ENCODE measurements around the gene PLXDC2.

Gene PLXDC2

DNA sequence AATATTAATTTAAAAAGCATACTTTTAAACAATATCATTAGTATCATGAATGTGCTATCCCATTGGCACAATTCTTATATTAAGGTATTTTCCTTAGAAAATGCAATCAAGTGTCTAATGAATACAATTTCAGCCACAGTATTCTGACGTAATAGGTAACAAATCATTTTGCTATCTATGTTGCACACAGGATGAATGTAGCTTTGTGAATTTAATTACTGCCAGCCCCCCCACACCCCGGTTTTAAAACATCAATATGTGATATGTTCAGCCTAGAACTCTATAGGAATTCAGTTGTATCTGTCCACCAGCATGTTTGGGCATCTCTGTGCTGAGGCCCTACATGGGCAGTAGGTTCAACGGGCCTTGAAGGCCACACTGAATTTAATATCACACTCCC, 274.6 kb downstream of the PLXDC2 start:
- H3K36me3 ChIP-seq (ENCODE audit: control insufficient read depth, insufficient read depth, low read length) = no peaks in the 10 kb centered on the region
- H3K4me3 ChIP-seq (ENCODE audit: low read depth, low read length) = no peak overlapping the region
- no peaks in the 10 kb centered on the region for H3K27me3 ChIP-seq (ENCODE audit: control insufficient read depth, insufficient read depth, low read length)
- no peaks in the 10 kb centered on the region for H3K9me3 ChIP-seq (ENCODE audit: control insufficient read depth, insufficient read depth, low read length)
- no peak overlapping the region for H3K9ac ChIP-seq (ENCODE audit: low read depth, low read length)
- H3K4me1 ChIP-seq (ENCODE audit: control insufficient read depth, insufficient read depth, low read length) = no peaks in the 10 kb centered on the region

DNA sequence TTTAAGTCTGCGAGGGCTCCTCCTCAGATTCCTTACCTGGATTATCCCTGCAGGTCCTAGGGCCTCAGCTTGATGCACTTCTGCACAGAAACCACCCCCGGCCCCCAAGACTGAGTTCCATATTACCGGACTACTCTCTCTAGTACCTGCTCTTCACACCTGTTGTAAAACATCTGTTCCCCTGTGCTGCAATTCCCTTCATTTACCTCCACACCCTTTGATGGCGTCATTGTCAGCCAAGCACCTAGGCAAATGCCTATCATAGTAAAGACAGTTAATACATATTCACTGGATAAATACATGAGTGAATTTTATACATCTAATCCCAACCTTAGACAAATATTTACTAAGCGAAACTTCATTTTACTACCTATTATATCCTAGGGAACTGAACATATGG, 275.5 kb downstream of the PLXDC2 start:
- Histone ChIP-seq H3K27me3 (ENCODE audit: control insufficient read depth, insufficient read depth, low read length) (no peaks in the 10 kb centered on the region), H3K4me3 (ENCODE audit: low read depth, low read length) (no peak overlapping the region), H3K36me3 (ENCODE audit: control insufficient read depth, insufficient read depth, low read length) (no peaks in the 10 kb centered on the region), H3K9me3 (ENCODE audit: control insufficient read depth, insufficient read depth, low read length) (no peaks in the 10 kb centered on the region), H3K9ac (ENCODE audit: low read depth, low read length) (no peak overlapping the region), H3K4me1 (ENCODE audit: control insufficient read depth, insufficient read depth, low read length) (no peaks in the 10 kb centered on the region)

DNA sequence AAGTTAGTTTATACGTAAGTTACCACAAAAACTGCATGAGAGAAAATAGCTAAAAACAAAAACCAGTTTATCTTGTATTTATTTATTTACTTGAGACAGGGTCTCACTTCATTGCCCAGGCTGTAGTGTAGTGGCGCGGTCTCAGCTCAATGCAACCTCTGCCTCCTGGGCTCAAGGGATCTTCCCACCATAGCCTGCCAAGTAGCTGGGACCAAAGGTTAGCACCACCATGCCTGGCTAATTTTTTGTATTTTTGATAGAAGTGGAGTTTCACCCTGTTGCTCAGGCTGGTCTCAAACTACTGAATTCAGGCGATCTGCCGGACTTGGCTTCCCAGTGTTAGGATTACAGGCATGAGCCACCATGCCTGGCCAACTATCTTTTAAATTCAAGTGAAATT, 277.4 kb downstream of the PLXDC2 start:
- no peaks in the 10 kb centered on the region for H3K4me1 ChIP-seq (ENCODE audit: control insufficient read depth, insufficient read depth, low read length)
- H3K9me3 ChIP-seq (ENCODE audit: control insufficient read depth, insufficient read depth, low read length) = no peaks in the 10 kb centered on the region
- no peaks in the 10 kb centered on the region for H3K27me3 ChIP-seq (ENCODE audit: control insufficient read depth, insufficient read depth, low read length)
- H3K9ac ChIP-seq (ENCODE audit: low read depth, low read length) = no peak overlapping the region
- no peak overlapping the region for H3K4me3 ChIP-seq (ENCODE audit: low read depth, low read length)
- no peaks in the 10 kb centered on the region for H3K36me3 ChIP-seq (ENCODE audit: control insufficient read depth, insufficient read depth, low read length)

DNA sequence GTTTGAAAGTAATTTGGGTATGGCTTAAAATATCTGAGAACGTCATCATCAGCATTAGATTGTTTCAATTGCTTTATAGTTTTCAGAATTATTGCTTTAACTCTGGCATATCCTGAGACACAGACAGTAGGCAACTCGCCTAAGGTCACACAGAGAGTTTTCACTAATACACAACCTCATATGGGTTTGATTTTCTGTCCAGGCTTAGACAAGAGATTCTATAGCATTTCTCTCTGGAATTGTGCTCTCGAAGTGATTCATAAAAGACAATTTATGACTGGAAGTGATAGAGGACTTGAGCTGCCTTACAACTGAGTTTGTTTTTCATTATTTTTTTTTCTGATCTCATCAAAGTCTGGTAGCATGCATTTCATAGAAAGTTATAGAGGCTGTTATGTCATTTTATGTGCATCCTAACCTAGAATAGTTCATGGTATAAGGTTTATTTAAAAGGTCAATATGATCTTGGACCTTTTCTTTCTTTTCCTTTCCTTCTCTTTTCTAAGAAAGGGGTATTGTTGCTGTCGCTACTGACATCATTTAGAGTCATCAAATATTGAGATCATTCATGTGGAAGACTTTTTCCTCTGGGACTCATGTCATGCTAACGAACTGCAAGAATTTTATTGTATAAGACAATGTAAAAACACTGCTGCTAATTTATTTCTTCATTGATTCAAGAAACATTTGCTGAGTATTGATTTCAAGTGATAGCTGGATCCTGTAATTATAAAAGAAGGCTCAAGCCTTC, 278.2 kb downstream of the PLXDC2 start:
- Histone ChIP-seq H3K4me3 (ENCODE audit: low read depth, low read length) (no peak overlapping the region), H3K9me3 (ENCODE audit: control insufficient read depth, insufficient read depth, low read length) (no peaks in the 10 kb centered on the region), H3K36me3 (ENCODE audit: control insufficient read depth, insufficient read depth, low read length) (no peaks in the 10 kb centered on the region), H3K27me3 (ENCODE audit: control insufficient read depth, insufficient read depth, low read length) (no peaks in the 10 kb centered on the region), H3K9ac (ENCODE audit: low read depth, low read length) (no peak overlapping the region), H3K4me1 (ENCODE audit: control insufficient read depth, insufficient read depth, low read length) (no peaks in the 10 kb centered on the region)

DNA sequence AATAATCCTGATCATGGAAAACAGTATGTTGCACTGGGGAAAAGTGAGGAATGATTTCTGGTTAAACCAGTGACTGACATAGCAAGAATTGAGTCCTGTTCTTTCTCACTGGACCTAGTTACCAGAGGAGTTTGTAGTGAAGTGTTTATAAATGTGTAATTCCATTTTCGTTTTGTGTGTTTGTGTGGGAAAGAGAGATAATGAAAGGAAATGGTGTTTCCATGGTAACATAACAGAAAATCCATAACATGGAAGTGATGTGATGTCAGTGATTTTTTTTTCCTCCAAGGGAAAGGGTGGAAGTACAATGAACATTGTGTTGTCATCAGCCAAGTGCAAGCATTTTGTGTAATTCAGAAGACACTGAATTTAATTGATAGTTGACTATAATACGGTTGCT, 283.9 kb downstream of the PLXDC2 start:
- no peaks in the 10 kb centered on the region for H3K4me1 ChIP-seq (ENCODE audit: control insufficient read depth, insufficient read depth, low read length)
- H3K9me3 ChIP-seq (ENCODE audit: control insufficient read depth, insufficient read depth, low read length) = no peaks in the 10 kb centered on the region
- no peak overlapping the region for H3K4me3 ChIP-seq (ENCODE audit: low read depth, low read length)
- H3K36me3 ChIP-seq (ENCODE audit: control insufficient read depth, insufficient read depth, low read length) = no peaks in the 10 kb centered on the region
- no peaks in the 10 kb centered on the region for H3K27me3 ChIP-seq (ENCODE audit: control insufficient read depth, insufficient read depth, low read length)
- H3K9ac ChIP-seq (ENCODE audit: low read depth, low read length) = no peak overlapping the region

DNA sequence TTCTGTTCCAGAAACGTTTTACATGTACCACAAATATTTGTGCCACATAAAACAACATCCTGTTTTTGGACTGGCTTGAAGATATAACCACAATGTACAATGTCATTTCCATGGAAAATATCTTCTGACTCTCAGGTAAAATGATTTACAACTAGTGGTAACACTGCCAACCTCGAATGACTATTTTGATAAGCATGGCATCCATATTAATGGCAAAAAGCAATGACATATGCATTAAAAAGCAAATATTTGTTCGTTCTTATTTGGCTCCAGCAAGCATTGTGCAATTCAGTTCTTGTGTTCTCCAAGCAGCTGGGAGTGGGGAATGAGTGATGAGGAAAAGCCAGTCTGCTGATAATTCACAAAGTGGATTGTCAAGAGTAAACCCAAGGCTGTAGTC, 289.0 kb downstream of the PLXDC2 start:
- Histone ChIP-seq H3K4me3 (ENCODE audit: low read depth, low read length) (no peak overlapping the region), H3K9me3 (ENCODE audit: control insufficient read depth, insufficient read depth, low read length) (no peaks in the 10 kb centered on the region), H3K9ac (ENCODE audit: low read depth, low read length) (no peak overlapping the region), H3K27me3 (ENCODE audit: control insufficient read depth, insufficient read depth, low read length) (no peaks in the 10 kb centered on the region), H3K36me3 (ENCODE audit: control insufficient read depth, insufficient read depth, low read length) (no peaks in the 10 kb centered on the region), H3K4me1 (ENCODE audit: control insufficient read depth, insufficient read depth, low read length) (no peaks in the 10 kb centered on the region)

DNA sequence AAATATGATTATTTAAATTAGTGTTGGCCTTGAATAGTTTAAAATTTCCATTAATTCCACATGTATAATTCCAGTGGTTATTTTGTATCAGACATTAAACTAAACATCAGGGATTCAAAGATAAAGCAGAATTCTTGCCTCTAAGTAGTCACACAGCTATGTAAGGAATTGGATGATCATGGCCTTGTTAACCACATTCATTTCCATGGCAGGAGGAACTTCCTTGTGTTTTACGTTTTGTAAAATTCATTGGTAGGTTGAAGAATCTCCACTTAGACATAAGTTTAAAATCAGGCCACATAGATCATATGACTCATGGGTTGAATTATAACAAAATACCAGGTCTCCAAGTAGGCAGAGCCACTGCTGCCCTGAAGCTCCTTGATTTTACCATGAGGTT, 289.7 kb downstream of the PLXDC2 start:
- Histone ChIP-seq H3K4me1 (ENCODE audit: control insufficient read depth, insufficient read depth, low read length) (no peaks in the 10 kb centered on the region), H3K9me3 (ENCODE audit: control insufficient read depth, insufficient read depth, low read length) (no peaks in the 10 kb centered on the region), H3K4me3 (ENCODE audit: low read depth, low read length) (no peak overlapping the region), H3K36me3 (ENCODE audit: control insufficient read depth, insufficient read depth, low read length) (no peaks in the 10 kb centered on the region), H3K27me3 (ENCODE audit: control insufficient read depth, insufficient read depth, low read length) (no peaks in the 10 kb centered on the region), H3K9ac (ENCODE audit: low read depth, low read length) (no peak overlapping the region)

DNA sequence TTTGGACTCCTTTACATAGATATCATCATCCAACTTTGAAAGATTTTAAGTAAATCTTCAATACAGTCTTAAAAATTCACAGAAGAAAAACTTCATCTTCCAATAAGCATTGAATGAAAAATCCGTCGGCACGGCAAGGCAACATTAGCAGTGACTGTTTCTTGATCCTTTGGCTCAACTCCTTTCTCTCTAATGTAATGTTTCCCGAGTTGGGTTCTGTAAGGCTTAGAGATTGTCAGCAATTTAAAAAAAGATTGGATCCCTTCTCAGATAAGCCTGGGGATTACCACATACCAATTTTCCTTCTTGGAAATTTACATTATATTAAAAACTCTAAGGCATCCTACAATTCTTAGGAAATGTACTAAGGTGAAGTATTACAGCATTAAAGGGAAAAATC, 291.8 kb downstream of the PLXDC2 start:
- H3K36me3 ChIP-seq (ENCODE audit: control insufficient read depth, insufficient read depth, low read length) = no peaks in the 10 kb centered on the region
- no peak overlapping the region for H3K4me3 ChIP-seq (ENCODE audit: low read depth, low read length)
- no peaks in the 10 kb centered on the region for H3K4me1 ChIP-seq (ENCODE audit: control insufficient read depth, insufficient read depth, low read length)
- H3K9ac ChIP-seq (ENCODE audit: low read depth, low read length) = no peak overlapping the region
- H3K9me3 ChIP-seq (ENCODE audit: control insufficient read depth, insufficient read depth, low read length) = no peaks in the 10 kb centered on the region
- H3K27me3 ChIP-seq (ENCODE audit: control insufficient read depth, insufficient read depth, low read length) = no peaks in the 10 kb centered on the region

DNA sequence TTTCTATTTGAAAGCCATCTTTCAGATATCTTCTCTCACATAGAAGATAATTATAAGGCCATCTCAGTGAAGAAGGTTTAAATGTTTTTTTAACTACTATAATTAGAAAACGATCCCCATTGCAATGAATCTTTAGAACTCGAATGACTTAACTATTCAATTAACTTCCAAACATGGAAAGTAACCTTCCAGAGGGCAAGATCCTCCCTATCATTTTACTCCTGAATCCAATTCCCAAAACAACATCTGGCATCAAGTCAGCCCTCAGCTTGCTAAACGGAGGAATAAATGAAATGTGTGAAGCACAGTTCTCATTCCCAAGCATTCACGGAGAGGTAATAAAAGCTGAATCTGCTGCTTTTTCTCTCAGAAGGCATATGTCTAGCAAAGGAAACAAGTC, 293.4 kb downstream of the PLXDC2 start:
- H3K9me3 ChIP-seq (ENCODE audit: control insufficient read depth, insufficient read depth, low read length) = no peaks in the 10 kb centered on the region
- H3K36me3 ChIP-seq (ENCODE audit: control insufficient read depth, insufficient read depth, low read length) = no peaks in the 10 kb centered on the region
- no peaks in the 10 kb centered on the region for H3K27me3 ChIP-seq (ENCODE audit: control insufficient read depth, insufficient read depth, low read length)
- no peak overlapping the region for H3K9ac ChIP-seq (ENCODE audit: low read depth, low read length)
- H3K4me3 ChIP-seq (ENCODE audit: low read depth, low read length) = no peak overlapping the region
- no peaks in the 10 kb centered on the region for H3K4me1 ChIP-seq (ENCODE audit: control insufficient read depth, insufficient read depth, low read length)

DNA sequence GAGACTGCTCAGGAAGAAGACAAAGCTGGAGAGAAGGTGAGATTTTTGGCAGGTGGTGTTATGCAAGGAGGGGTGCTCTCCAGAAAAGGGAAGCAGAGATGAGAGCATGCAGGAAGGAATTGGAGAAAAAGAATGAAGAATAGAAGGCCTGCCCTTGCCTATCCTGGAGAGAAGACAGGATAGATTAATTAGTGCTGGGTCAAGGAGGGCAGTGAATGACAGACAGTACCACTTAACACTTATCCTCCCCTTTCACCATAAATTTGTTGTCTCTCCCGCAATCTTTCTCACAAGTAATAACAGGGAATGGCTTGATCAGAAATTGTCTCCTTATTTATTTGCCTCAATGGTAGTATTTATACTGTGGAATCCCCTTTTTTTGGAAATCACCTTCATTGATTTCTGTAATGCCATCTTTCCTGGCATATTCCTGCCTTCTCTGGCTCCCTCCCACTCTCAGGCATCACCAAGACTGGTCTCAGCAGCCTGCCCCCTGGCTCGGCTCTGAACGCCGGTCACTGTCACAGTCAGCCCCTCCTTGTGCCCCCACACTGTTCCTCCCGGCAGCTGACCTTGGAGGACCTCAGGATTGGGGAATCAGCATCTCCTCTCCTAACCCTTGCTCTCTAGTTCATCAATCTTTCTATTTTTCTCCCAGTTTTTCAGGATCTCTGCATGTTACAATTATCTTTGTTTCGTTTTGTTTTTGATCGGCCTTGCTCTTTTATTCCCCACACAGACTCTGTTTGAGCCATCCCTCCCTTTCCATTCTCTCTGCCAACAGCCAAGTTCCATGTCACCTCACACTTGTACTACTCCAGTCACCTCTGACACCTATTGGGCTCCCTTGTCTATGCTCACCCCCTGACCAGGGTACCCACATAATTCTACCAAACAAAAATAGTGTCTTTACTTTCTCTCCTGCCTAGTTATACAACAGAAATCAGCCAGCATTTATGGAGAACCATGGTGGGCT, 294.2 kb downstream of the PLXDC2 start:
- H3K27me3 ChIP-seq (ENCODE audit: control insufficient read depth, insufficient read depth, low read length) = no peaks in the 10 kb centered on the region
- H3K9ac ChIP-seq (ENCODE audit: low read depth, low read length) = no peak overlapping the region
- H3K4me3 ChIP-seq (ENCODE audit: low read depth, low read length) = no peak overlapping the region
- H3K4me1 ChIP-seq (ENCODE audit: control insufficient read depth, insufficient read depth, low read length) = no peaks in the 10 kb centered on the region
- no peaks in the 10 kb centered on the region for H3K36me3 ChIP-seq (ENCODE audit: control insufficient read depth, insufficient read depth, low read length)
- H3K9me3 ChIP-seq (ENCODE audit: control insufficient read depth, insufficient read depth, low read length) = no peaks in the 10 kb centered on the region

DNA sequence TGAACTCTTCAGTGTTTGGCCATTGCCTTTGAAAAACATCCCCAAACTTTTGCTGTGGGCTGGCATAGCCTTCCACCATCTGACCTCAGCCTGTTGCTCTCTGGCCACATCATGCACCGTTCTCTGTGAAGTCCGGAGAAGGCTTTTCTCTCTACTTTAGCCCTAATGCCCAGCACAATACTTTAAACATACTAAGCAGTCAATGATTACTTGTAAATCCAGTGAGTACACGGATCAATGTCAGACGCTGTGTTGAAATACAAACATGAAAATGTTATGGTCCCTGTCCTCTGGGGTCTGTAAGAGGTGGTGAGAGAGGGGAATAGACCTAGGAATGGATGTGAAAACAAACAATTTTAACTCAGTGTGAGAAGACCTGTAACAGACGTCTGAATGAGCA, 297.9 kb downstream of the PLXDC2 start:
- Histone ChIP-seq H3K27me3 (ENCODE audit: control insufficient read depth, insufficient read depth, low read length) (no peaks in the 10 kb centered on the region), H3K9ac (ENCODE audit: low read depth, low read length) (no peak overlapping the region), H3K4me1 (ENCODE audit: control insufficient read depth, insufficient read depth, low read length) (peaks cover 29% of the 10 kb centered on the region), H3K4me3 (ENCODE audit: low read depth, low read length) (no peak overlapping the region), H3K36me3 (ENCODE audit: control insufficient read depth, insufficient read depth, low read length) (no peaks in the 10 kb centered on the region), H3K9me3 (ENCODE audit: control insufficient read depth, insufficient read depth, low read length) (no peaks in the 10 kb centered on the region)

DNA sequence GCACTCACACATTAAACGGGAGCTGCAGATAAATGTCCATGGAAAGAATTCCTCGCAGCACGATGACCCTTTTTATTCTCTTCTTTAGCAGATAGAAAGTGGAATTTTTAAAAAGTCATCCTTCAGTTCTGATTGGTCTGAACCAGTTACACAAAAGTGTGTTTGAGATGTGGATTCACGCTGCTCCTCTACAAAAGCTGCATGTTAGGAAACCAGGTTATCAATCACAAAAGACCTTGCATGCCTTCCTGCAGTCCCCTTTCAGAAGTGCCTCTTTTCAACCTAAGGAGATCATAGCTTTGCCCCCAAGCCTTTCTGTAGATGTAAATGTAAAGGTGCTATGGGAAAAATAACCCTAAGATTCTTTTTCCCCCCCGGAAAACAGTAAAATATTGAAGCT, 299.7 kb downstream of the PLXDC2 start:
- Histone ChIP-seq H3K9ac (ENCODE audit: low read depth, low read length) (no peak overlapping the region), H3K36me3 (ENCODE audit: control insufficient read depth, insufficient read depth, low read length) (no peaks in the 10 kb centered on the region), H3K4me3 (ENCODE audit: low read depth, low read length) (no peak overlapping the region), H3K4me1 (ENCODE audit: control insufficient read depth, insufficient read depth, low read length) (peaks cover 29% of the 10 kb centered on the region), H3K9me3 (ENCODE audit: control insufficient read depth, insufficient read depth, low read length) (no peaks in the 10 kb centered on the region), H3K27me3 (ENCODE audit: control insufficient read depth, insufficient read depth, low read length) (no peaks in the 10 kb centered on the region)

All from iPS-15b (cell line).